T-cell (primary cell): ENCODE measurements around the gene SYCP1. TPM values are rescaled to one million over a fixed set of nuclear protein-coding genes. Genes with fewer than 3 reads are reported as not detected.

Source experiments
- ATAC-seq, 4 experiments: fragments of 200-7000 bp in 3 of 4; fragments of 150-1000 bp in 1 of 4; cut with Tn5 transposase; replicated peaks in 1 of 4; 1 replicate in 3 of 4; 2 replicates in 1 of 4; pipeline ENCODE4 v1.10.0; 2021; ENCODE audit warnings: moderate library complexity in 3 of 4, mild to moderate bottlenecking in 2 of 4, moderate number of reproducible peaks in 1 of 4
- CTCF ChIA-PET, 2 donors: fragments of 300-600 bp; sonication (Branson Sonifier 250); formaldehyde crosslinking; loops; one replicate each; lab custom pipeline; 2022; ENCODE audit warnings: antibody characterized with exemption in 2 of 2; lab: Charles Lee
- POLR2A ChIA-PET, 2 donors: fragments of 300-600 bp; sonication (Branson Sonifier 250); formaldehyde crosslinking; loops; one replicate each; lab custom pipeline; 2022; ENCODE audit warnings: antibody characterized with exemption in 2 of 2; lab: Charles Lee
- DNase-seq, 35 experiments: peaks; one replicate each; pipeline versions ENCODE4 v3.0.0 to v3.0.0-alpha.2; 2013 to 2023
- H3K27ac ChIP-seq: one replicate; pipeline ENCODE4 v1.5.1; 2013; ENCODE audit warnings: low read length
- H3K27me3 ChIP-seq, 2 experiments: replicated peaks in 1 of 2; 1 replicate in 1 of 2; 2 replicates in 1 of 2; pipeline versions ENCODE4 v1.6.1 to v1.7.0; 2013; ENCODE audit warnings: low read length in 1 of 2, mixed read lengths in 1 of 2; ENCODE audit not compliant: control insufficient read depth in 2 of 2, insufficient read depth in 2 of 2; ENCODE audit errors: extremely low read depth in 1 of 2
- H3K36me3 ChIP-seq, 2 donors: 1 replicate in 1 of 2; 2 replicates in 1 of 2; pipeline versions ENCODE4 v1.6.1 to v1.7.0; 2013; ENCODE audit warnings: low read length in 1 of 2; ENCODE audit not compliant: control insufficient read depth in 2 of 2, insufficient read depth in 1 of 2; ENCODE audit errors: extremely low read depth in 1 of 2
- H3K4me1 ChIP-seq, 2 experiments: 1 replicate in 1 of 2; 2 replicates in 1 of 2; pipeline versions ENCODE4 v1.6.1 to v1.7.0; 2013; ENCODE audit warnings: low read length in 2 of 2, mixed read lengths in 1 of 2; ENCODE audit not compliant: insufficient read depth in 2 of 2, control insufficient read depth in 1 of 2; ENCODE audit errors: extremely low read depth in 1 of 2
- H3K4me3 ChIP-seq, 2 donors: 1 replicate in 1 of 2; 2 replicates in 1 of 2; pipeline versions ENCODE4 v1.5.1 to v1.7.0; 2013; ENCODE audit warnings: mild to moderate bottlenecking in 2 of 2, low read length in 1 of 2, moderate library complexity in 1 of 2; ENCODE audit not compliant: control insufficient read depth in 1 of 2; ENCODE audit errors: extremely low read depth in 1 of 2
- H3K9me3 ChIP-seq: 2 replicates; pipeline ENCODE4 v1.7.0; 2013
- H3K27ac Mint-ChIP-seq, 2 donors: one replicate each; pipeline ENCODE4 v1.8.0; 2020 to 2021; ENCODE audit warnings: mild to moderate bottlenecking in 2 of 2, mixed read lengths in 2 of 2
- H3K27me3 Mint-ChIP-seq, 2 donors: one replicate each; pipeline ENCODE4 v1.8.0; 2021 to 2022; ENCODE audit warnings: mixed read lengths in 2 of 2
- H3K36me3 Mint-ChIP-seq: one replicate; pipeline ENCODE4 v1.8.0; 2021; ENCODE audit warnings: mixed read lengths
- H3K4me1 Mint-ChIP-seq, 3 donors: one replicate each; pipeline ENCODE4 v1.8.0; 2020 to 2022; ENCODE audit warnings: mixed read lengths in 3 of 3, mild to moderate bottlenecking in 1 of 3
- H3K4me3 Mint-ChIP-seq, 3 donors: one replicate each; pipeline ENCODE4 v1.8.0; 2020 to 2022; ENCODE audit warnings: mild to moderate bottlenecking in 3 of 3, mixed read lengths in 3 of 3, moderate library complexity in 3 of 3
- H3K9me3 Mint-ChIP-seq, 3 donors: one replicate each; pipeline ENCODE4 v1.8.0; 2020 to 2022; ENCODE audit warnings: mixed read lengths in 3 of 3
- WGBS: methylation state at CpG from one replicate; pipeline ENCODE4 v1.1.5; 2013; ENCODE audit warnings: missing lambda C conversion rate; ENCODE audit not compliant: insufficient coverage; 5-methylcytosine and 5-hydroxymethylcytosine counted together
- total RNA-seq, 35 experiments: library from RNA in 6 of 35; stranded (reverse) in 6 of 35; fragments of 120-200 nt in 1 of 35; gene quantifications; one replicate each; pipeline versions ENCODE4 v1.2.1 to v1.2.4 and lab custom pipeline; 2013 to 2026

SYCP1 gene
- total RNA-seq, 5 donors from 2014 or later (not counting 1 experiment from before 2014, with no cell fraction given) = not detected

- Mint-ChIP-seq H3K27me3 (peaks cover 27 to 39% of the 10 kb centered on the region in 2 donors), H3K9me3 (peaks cover 0 to 7% (median 5%) of the 10 kb centered on the region in 3 donors), H3K4me1 (no peaks in the 10 kb centered on the region), H3K4me3 (no peak overlapping the region), H3K27ac (no peak overlapping the region), H3K36me3 (no peaks in the 10 kb centered on the region)
- ATAC-seq = no peak
- Histone ChIP-seq H3K27ac (no peak overlapping the region), H3K4me1 (no peaks in the 10 kb centered on the region), H3K36me3 (no peaks in the 10 kb centered on the region), H3K27me3 (no peaks in the 10 kb centered on the region), H3K4me3 (no peak overlapping the region), H3K9me3 (no peaks in the 10 kb centered on the region)
- POLR2A ChIA-PET = no interaction called here
- no peak for DNase-seq
- CTCF ChIA-PET = no interaction called here
Observed at GRCh38 chr1:114926607-114927006, 71.9 kb downstream of the SYCP1 start.

- no peaks in the 10 kb centered on the region for H3K36me3 Mint-ChIP-seq
- ATAC-seq = no peak
- H3K27me3 Mint-ChIP-seq = peaks cover 27 to 42% of the 10 kb centered on the region in 2 donors
- Histone ChIP-seq H3K4me3 (no peak overlapping the region), H3K27ac (no peak overlapping the region), H3K27me3 (peaks cover 0 to 1% of the 10 kb centered on the region in 2 experiments), H3K36me3 (no peaks in the 10 kb centered on the region), H3K9me3 (no peaks in the 10 kb centered on the region), H3K4me1 (no peaks in the 10 kb centered on the region)
- H3K27ac Mint-ChIP-seq = no peak overlapping the region
- 86% methylated on average over 1 of the region's 1 CpG for WGBS
- no peak overlapping the region for H3K4me3 Mint-ChIP-seq
- H3K4me1 Mint-ChIP-seq = no peaks in the 10 kb centered on the region
- H3K9me3 Mint-ChIP-seq = peaks cover 0 to 13% (median 5%) of the 10 kb centered on the region in 3 donors
- POLR2A ChIA-PET = no interaction called here
- CTCF ChIA-PET = no interaction called here
- DNase-seq = no peak
Observed at GRCh38 chr1:114927401-114927800, 72.7 kb downstream of the SYCP1 start.

GRCh38 chr1:114956570-114956969 is 101.9 kb downstream of the SYCP1 start:
- ATAC-seq = no peak
- Mint-ChIP-seq H3K9me3 (no peaks in the 10 kb centered on the region), H3K27me3 (peaks cover 33 to 53% of the 10 kb centered on the region in 2 donors), H3K4me3 (no peak overlapping the region), H3K36me3 (no peaks in the 10 kb centered on the region), H3K4me1 (no peaks in the 10 kb centered on the region), H3K27ac (no peak overlapping the region)
- WGBS = 73% methylated on average over 1 of the region's 1 CpG
- POLR2A ChIA-PET = no interaction called here
- no peaks in the 10 kb centered on the region for H3K9me3 ChIP-seq
- H3K27ac ChIP-seq = no peak overlapping the region
- H3K4me1 ChIP-seq = no peaks in the 10 kb centered on the region
- no peaks in the 10 kb centered on the region for H3K36me3 ChIP-seq
- H3K4me3 ChIP-seq = no peak overlapping the region
- peak in 1 of 35 experiments; percentile 8 for DNase-seq
- CTCF ChIA-PET = no interaction called here
- peaks cover 0 to 15% of the 10 kb centered on the region in 2 experiments for H3K27me3 ChIP-seq

GRCh38 chr1:114959423-114959822 is 104.8 kb downstream of the SYCP1 start:
- H3K27me3 ChIP-seq = peaks cover 0 to 17% of the 10 kb centered on the region in 2 experiments
- CTCF ChIA-PET = no interaction called here
- no peak overlapping the region for H3K27ac ChIP-seq
- H3K9me3 Mint-ChIP-seq = no peaks in the 10 kb centered on the region
- POLR2A ChIA-PET = no interaction called here
- H3K27me3 Mint-ChIP-seq = peaks cover 43 to 58% of the 10 kb centered on the region in 2 donors
- no peaks in the 10 kb centered on the region for H3K4me1 ChIP-seq
- H3K4me1 Mint-ChIP-seq = no peaks in the 10 kb centered on the region
- no peaks in the 10 kb centered on the region for H3K36me3 Mint-ChIP-seq
- ATAC-seq (no peak), DNase-seq (no peak)
- H3K9me3 ChIP-seq = no peaks in the 10 kb centered on the region
- no peak overlapping the region for H3K27ac Mint-ChIP-seq
- H3K4me3 ChIP-seq = no peak overlapping the region
- H3K36me3 ChIP-seq = no peaks in the 10 kb centered on the region
- no peak overlapping the region for H3K4me3 Mint-ChIP-seq

GRCh38 chr1:114976891-114977290 is 122.2 kb downstream of the SYCP1 start:
- Mint-ChIP-seq H3K4me1 (peaks cover 0 to 3% (median 2%) of the 10 kb centered on the region in 3 donors), H3K4me3 (no peak overlapping the region), H3K27ac (no peak overlapping the region), H3K9me3 (peaks cover 2 to 4% (median 4%) of the 10 kb centered on the region in 3 donors), H3K36me3 (no peaks in the 10 kb centered on the region), H3K27me3 (peaks cover 18 to 29% of the 10 kb centered on the region in 2 donors)
- Histone ChIP-seq H3K27ac (no peak overlapping the region), H3K36me3 (no peaks in the 10 kb centered on the region), H3K9me3 (peaks cover 2% of the 10 kb centered on the region), H3K27me3 (no peaks in the 10 kb centered on the region), H3K4me3 (no peak overlapping the region), H3K4me1 (no peaks in the 10 kb centered on the region)
- ChIA-PET CTCF (interaction anchor here (1.5 to 2.4 kb wide), 3 partner anchors 76 to 136 kb away, joined by 4 to 26 read pairs (median 8); no protein-coding TSS in a partner anchor), POLR2A (no interaction called here)
- DNase-seq = no peak
- ATAC-seq = no peak
- WGBS = no CpG with 5 or more reads among the region's 1 CpG

- Mint-ChIP-seq H3K36me3 (no peaks in the 10 kb centered on the region), H3K9me3 (peaks cover 9 to 18% (median 17%) of the 10 kb centered on the region in 3 donors), H3K4me3 (no peak overlapping the region), H3K27me3 (peaks cover 18 to 22% of the 10 kb centered on the region in 2 donors), H3K27ac (no peak overlapping the region), H3K4me1 (peaks cover 0 to 3% (median 2%) of the 10 kb centered on the region in 3 donors)
- no peak overlapping the region for H3K27ac ChIP-seq
- WGBS = no CpG with 5 or more reads among the region's 4 CpGs
- no peak for ATAC-seq
- H3K9me3 ChIP-seq = peaks cover 10% of the 10 kb centered on the region
- no peaks in the 10 kb centered on the region for H3K4me1 ChIP-seq
- H3K4me3 ChIP-seq = no peak overlapping the region
- no peaks in the 10 kb centered on the region for H3K36me3 ChIP-seq
- ChIA-PET POLR2A (no interaction called here), CTCF (interaction anchor here (0.6 to 2.2 kb wide), 8 partner anchors 71 to 1321 kb away, joined by 3 to 25 read pairs (median 4); no protein-coding TSS in a partner anchor)
- DNase-seq = peak; percentile 14 to 85 (median 59)
- H3K27me3 ChIP-seq = peaks cover 0 to 3% of the 10 kb centered on the region in 2 experiments
Observed at GRCh38 chr1:114979278-114979891, 124.7 kb downstream of the SYCP1 start.
